NCI-H526 (cell line): ENCODE data around the gene TXNDC15.

ENCODE experiments used
- DNase-seq, 2 experiments: peaks; one replicate each; lab custom pipeline; 2025; lab: John Stamatoyannopoulos, UW

The TXNDC15 gene

GRCh38 chr5:134918861-134919260, 44.7 kb downstream of the TXNDC15 start:
- peak in 1 of 2 experiments; percentile 53 for DNase-seq

- no peak for DNase-seq
Observed at GRCh38 chr5:134920848-134921575, 46.8 kb downstream of the TXNDC15 start.

DNA sequence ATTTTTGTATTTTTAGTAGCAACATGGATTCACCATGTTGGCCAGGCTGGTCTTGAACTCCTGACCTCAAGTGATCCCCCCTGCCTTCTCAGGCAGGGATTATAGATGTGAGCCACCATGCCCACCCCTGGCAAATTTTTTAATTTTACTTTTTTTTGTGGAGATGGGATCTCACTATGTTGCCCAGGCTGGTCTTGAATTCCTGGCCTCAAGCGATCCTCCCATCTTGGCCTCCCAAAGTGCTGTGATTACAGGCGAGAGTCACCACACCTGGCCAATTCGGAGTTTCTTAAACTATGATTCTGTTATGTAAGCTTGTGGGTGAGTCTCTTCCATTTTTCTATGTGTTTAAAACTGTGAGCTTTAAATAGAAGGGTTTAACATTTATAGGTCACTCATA, 58.3 kb downstream of the TXNDC15 start:
- no peak for DNase-seq

- no peak for DNase-seq
Observed at GRCh38 chr5:134934202-134934601, 60.0 kb downstream of the TXNDC15 start.

DNA sequence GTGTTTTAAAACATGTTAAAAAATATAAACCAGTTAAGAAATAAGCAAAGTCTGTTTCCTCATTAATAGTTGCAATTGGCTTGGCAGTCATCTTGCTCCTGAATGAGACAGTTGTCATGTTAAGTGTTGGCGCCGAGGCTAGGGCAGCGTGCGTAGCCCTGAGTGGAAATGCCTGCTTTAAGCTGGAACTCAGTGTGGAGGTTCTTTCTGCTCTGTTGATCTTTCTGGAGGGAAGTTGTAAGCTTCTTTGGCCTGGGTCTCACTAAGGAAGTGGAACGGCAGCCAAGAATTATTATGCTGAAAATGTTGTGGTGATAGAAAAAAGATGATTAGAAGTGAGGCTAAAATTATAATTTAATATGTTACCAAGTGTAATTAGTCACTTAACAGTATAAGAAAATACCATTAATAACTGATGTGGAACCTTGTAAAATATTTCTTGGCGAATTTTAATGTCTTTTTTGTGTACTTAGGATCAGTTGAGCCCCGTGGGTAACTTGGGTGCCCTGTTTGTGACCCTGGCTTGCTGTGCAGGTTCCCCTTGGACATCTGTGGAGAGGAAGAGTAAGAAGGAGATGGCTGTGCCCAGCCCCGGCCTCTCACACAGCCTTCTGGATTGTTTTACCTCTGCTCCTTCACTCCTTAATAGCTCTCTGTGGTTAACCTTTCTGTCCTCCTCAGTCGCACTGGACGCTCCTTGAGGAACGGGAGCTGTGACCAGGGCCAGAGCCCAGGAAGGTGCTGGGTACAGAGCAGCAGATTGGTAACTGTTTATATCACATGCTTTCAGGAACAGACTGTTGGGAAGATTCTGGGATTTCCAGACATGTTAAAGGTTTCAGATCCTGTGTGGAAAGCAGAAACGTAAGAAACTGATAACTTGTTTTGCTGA, 61.8 kb downstream of the TXNDC15 start:
- no peak for DNase-seq

DNA sequence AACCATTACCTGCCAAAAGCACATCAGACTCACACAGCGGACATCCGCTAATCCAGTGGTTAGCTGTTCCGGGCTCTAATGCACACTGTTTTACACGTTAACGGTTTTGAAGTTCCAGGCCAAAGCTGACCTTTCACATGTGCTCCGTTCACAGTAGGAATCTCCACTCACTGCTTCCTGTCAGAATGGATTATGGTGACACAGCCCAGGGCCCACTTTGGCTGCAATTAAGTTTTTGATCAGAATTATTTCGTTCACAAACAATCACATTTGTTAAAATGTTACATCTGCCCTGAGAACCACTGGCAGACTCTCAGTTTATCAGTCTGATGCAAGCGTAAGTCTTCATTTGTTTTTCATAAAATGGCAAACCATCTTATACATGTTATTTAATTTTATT, 63.4 kb downstream of the TXNDC15 start:
- no peak for DNase-seq

DNA sequence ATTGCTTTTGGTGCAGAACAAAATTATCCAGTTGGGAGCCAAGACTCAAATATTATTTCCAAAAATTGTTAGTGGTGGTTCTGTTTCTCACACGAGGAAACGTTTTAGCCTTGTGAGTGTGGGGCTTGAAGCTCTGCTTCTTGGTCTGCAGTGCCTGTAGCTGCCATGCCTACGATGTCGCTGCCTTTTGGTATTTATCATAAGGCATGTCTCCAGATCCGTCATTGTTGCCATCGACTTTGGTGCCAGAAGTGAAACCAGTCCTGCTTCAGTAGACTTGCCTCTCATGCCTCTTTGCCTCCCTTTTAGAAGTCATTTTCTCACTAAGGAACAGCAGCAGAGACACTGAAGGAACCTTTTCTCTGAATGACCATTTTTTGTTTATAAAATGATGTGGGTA, 63.9 kb downstream of the TXNDC15 start:
- DNase-seq: no peak

GRCh38 chr5:134939500-134939899, 65.3 kb downstream of the TXNDC15 start:
- DNase-seq: no peak

GRCh38 chr5:134943547-134943946, 69.4 kb downstream of the TXNDC15 start:
- peak in 1 of 2 experiments; percentile 12 for DNase-seq

DNA sequence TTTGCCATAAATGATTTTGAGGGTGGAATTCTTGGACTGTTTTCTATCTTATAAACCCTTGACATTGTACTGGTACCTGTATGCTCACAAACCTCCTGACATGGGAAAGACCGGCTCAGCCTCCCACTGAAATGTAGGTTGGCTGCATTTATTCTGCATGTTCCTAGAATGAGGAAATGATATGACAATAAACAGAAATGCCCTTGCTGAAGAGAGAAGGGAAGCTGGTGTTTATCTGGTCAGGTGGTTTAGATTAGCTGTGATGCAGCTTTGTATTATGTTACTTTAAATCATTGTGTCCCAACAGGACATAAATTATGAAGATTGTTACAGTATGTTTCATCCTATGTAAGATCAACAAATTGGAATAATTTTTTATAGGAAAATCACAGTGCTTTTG, 70.5 kb downstream of the TXNDC15 start:
- no peak for DNase-seq

GRCh38 chr5:134945041-134945440, 70.9 kb downstream of the TXNDC15 start:
- peak in 1 of 2 experiments; percentile 38 for DNase-seq

DNA sequence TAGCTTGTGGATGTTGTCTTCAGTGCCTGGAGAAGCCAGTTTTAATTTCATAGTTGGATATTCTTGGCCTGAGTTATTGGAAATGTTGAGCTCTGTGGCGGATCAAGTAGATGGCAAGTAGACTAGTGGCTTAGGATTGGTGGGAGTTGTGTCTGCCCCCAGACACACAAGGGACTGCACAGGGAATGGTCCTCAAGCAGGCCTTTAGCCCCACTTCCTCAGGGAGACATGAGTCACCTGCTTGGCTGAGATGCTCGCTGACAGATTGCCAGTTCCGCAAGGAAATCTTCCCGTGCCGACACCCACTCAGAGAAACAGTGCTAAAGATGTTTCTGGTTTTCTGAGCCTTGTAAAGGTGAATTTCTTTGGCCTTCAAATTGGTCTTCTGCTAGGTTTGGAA, 74.7 kb downstream of the TXNDC15 start:
- no peak for DNase-seq

GRCh38 chr5:134949316-134949715, 75.1 kb downstream of the TXNDC15 start:
- no peak for DNase-seq
